Keratinocyte (primary cell): ENCODE results near the gene RNF5. TPM values are rescaled to one million over a fixed set of nuclear protein-coding genes. Genes with fewer than 3 reads are reported as not detected.

Experiments used
- DNase-seq: peaks from one replicate; pipeline ENCODE4 v3.0.0-alpha.2; 2011; ENCODE audit warnings: low read depth, missing footprints, low spot score
- FAIRE-seq: peaks from 2 replicates; lab custom pipeline; 2011; peaks lifted over from hg19 to GRCh38; lab: Jason Lieb, UNC
- H2AFZ ChIP-seq: 2 replicates; pipeline ENCODE4 v1.6.0; 2012; ENCODE audit warnings: low read length, control low read depth, inconsistent platforms; ENCODE audit not compliant: control insufficient read depth
- H3K27ac ChIP-seq: 2 replicates; pipeline ENCODE4 v1.5.1; 2011; ENCODE audit warnings: low read length; ENCODE audit not compliant: control insufficient read depth, insufficient read depth
- H3K27me3 ChIP-seq: 3 replicates; pipeline ENCODE4 v1.6.0; 2011; ENCODE audit warnings: low read length; ENCODE audit not compliant: control insufficient read depth, insufficient read depth; ENCODE audit errors: extremely low read depth
- H3K36me3 ChIP-seq, 2 experiments: 2 replicates in 1 of 2; 3 replicates in 1 of 2; pipeline ENCODE4 v1.5.1; 2011; ENCODE audit warnings: low read length in 2 of 2, mild to moderate bottlenecking in 1 of 2; ENCODE audit not compliant: control insufficient read depth in 2 of 2, insufficient read depth in 2 of 2; ENCODE audit errors: extremely low read depth in 1 of 2
- H3K4me1 ChIP-seq: 3 replicates; pipeline ENCODE4 v1.5.1; 2011; ENCODE audit warnings: low read length; ENCODE audit not compliant: control insufficient read depth, insufficient read depth; ENCODE audit errors: extremely low read depth
- H3K4me2 ChIP-seq: 3 replicates; pipeline ENCODE4 v1.6.0; 2011; ENCODE audit warnings: low read depth, low read length; ENCODE audit not compliant: control insufficient read depth, insufficient read depth; ENCODE audit errors: extremely low read depth
- H3K4me3 ChIP-seq, 3 experiments: fragments of 200-600 bp in 1 of 3; sonication (generic) in 1 of 3; 2 replicates in 2 of 3; 3 replicates in 1 of 3; pipeline ENCODE4 v1.5.1; 2011 to 2016; ENCODE audit warnings: low read length in 3 of 3, mild to moderate bottlenecking in 3 of 3, control low read depth in 2 of 3, inconsistent platforms in 1 of 3, low read depth in 1 of 3, mixed read lengths in 1 of 3, mixed run types in 1 of 3, moderate library complexity in 1 of 3; ENCODE audit not compliant: control insufficient read depth in 2 of 3, insufficient read depth in 2 of 3; ENCODE audit errors: extremely low read depth in 1 of 3
- H3K79me2 ChIP-seq: 2 replicates; pipeline ENCODE4 v1.6.0; 2012; ENCODE audit warnings: low read length; ENCODE audit not compliant: control insufficient read depth, insufficient read depth
- H3K9ac ChIP-seq: 3 replicates; pipeline ENCODE4 v1.6.0; 2011; ENCODE audit warnings: low read length; ENCODE audit not compliant: control insufficient read depth, insufficient read depth; ENCODE audit errors: extremely low read depth
- H3K9me1 ChIP-seq: 3 replicates; pipeline ENCODE4 v1.6.0; 2011; ENCODE audit warnings: low read length; ENCODE audit not compliant: control insufficient read depth, insufficient read depth; ENCODE audit errors: extremely low read depth
- H3K9me3 ChIP-seq: 2 replicates; pipeline ENCODE4 v1.5.1; 2012; ENCODE audit warnings: low read depth, low read length; ENCODE audit not compliant: control insufficient read depth
- H4K20me1 ChIP-seq: 3 replicates; pipeline ENCODE4 v1.6.0; 2011; ENCODE audit warnings: low read length; ENCODE audit not compliant: control insufficient read depth, insufficient read depth; ENCODE audit errors: extremely low read depth
- EZH2 ChIP-seq: IDR thresholded peaks from one replicate; pipeline ENCODE4 v1.6.1; 2012; ENCODE audit warnings: inconsistent platforms, mild to moderate bottlenecking, low read length, moderate library complexity
- dilution Hi-C: fragments of 300-500 bp; cut with MboI; formaldehyde crosslinking; loops from one replicate; pipeline ENCODE4 v1.7.0; 2020; ENCODE audit warnings: low sequenced_read_pairs; ENCODE audit not compliant: extremely low pct_ligation_motif_present
- polyA plus RNA-seq, 5 experiments: library from polyadenylated mRNA; depleted of rRNA in 3 of 5; stranded (reverse) in 3 of 5; stranded (forward) in 1 of 5; unstranded in 1 of 5; fragments of >200 nt; gene quantifications; 1 replicate in 1 of 5; 2 replicates in 3 of 5; 3 replicates in 1 of 5; pipeline versions ENCODE4 v1.2.1 to v1.2.3, GENCODE V29; 2011 to 2012; ENCODE audit warnings: missing spikeins in 2 of 5, low read depth in 1 of 5, low replicate concordance in 1 of 5
- TF ChIP-seq, protein P1 (sequence below), 3 experiments: IDR thresholded peaks in 1 of 3; conservative IDR thresholded peaks in 1 of 3; optimal IDR thresholded peaks in 1 of 3; 2 replicates in 2 of 3; 3 replicates in 1 of 3; pipeline versions ENCODE3 to v1.5.1; 2011; ENCODE audit warnings: low read length in 3 of 3, mild to moderate bottlenecking in 3 of 3, moderate library complexity in 2 of 3, control low read depth in 1 of 3, inconsistent platforms in 1 of 3; ENCODE audit not compliant: insufficient read depth in 2 of 3; ENCODE audit errors: extremely low read depth in 1 of 3

The RNF5 gene
- polyA plus RNA-seq, 1 donor (not counting 4 experiments of a cell fraction or from before 2014, with no cell fraction given): 33.2 TPM

GRCh38 chr6:32181915-32182529 is 3.8 kb downstream of the RNF5 start:
- H3K27ac ChIP-seq: no peak overlapping the region
- no peaks in the 10 kb centered on the region for H4K20me1 ChIP-seq
- H3K27me3 ChIP-seq: no peaks in the 10 kb centered on the region
- no peak for TF ChIP-seq EZH2
- TF ChIP-seq, protein P1, sequence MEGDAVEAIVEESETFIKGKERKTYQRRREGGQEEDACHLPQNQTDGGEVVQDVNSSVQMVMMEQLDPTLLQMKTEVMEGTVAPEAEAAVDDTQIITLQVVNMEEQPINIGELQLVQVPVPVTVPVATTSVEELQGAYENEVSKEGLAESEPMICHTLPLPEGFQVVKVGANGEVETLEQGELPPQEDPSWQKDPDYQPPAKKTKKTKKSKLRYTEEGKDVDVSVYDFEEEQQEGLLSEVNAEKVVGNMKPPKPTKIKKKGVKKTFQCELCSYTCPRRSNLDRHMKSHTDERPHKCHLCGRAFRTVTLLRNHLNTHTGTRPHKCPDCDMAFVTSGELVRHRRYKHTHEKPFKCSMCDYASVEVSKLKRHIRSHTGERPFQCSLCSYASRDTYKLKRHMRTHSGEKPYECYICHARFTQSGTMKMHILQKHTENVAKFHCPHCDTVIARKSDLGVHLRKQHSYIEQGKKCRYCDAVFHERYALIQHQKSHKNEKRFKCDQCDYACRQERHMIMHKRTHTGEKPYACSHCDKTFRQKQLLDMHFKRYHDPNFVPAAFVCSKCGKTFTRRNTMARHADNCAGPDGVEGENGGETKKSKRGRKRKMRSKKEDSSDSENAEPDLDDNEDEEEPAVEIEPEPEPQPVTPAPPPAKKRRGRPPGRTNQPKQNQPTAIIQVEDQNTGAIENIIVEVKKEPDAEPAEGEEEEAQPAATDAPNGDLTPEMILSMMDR (optimal IDR thresholded peaks at IDR 0.05 in 1 of 3, IDR thresholded peaks at IDR 0.05 in 1 of 3, conservative IDR thresholded peaks at IDR 0.05 in 1 of 3; ENCODE audit: extremely low read depth in 1 of 3, insufficient read depth in 2 of 3, low read length in 3 of 3): no peak
- H2AFZ ChIP-seq: no peak overlapping the region
- peaks cover 7% of the 10 kb centered on the region for H3K79me2 ChIP-seq
- H3K4me2 ChIP-seq: no peak overlapping the region
- H3K36me3 ChIP-seq: peaks cover 13 to 14% of the 10 kb centered on the region in 2 experiments
- peaks cover 10% of the 10 kb centered on the region for H3K4me1 ChIP-seq
- no peak overlapping the region for H3K4me3 ChIP-seq
- no peak for FAIRE-seq
- H3K9ac ChIP-seq: no peak overlapping the region
- H3K9me1 ChIP-seq: no peaks in the 10 kb centered on the region
- dilution Hi-C loops: no loop called here
- H3K9me3 ChIP-seq: no peaks in the 10 kb centered on the region
- DNase-seq: no peak

- H3K4me1 ChIP-seq: peaks cover 6% of the 10 kb centered on the region
- FAIRE-seq (no peak), DNase-seq (no peak)
- H4K20me1 ChIP-seq: no peaks in the 10 kb centered on the region
- dilution Hi-C loops: no loop called here
- H2AFZ ChIP-seq: no peak overlapping the region
- H3K4me3 ChIP-seq: no peak overlapping the region
- no peaks in the 10 kb centered on the region for H3K27me3 ChIP-seq
- no peaks in the 10 kb centered on the region for H3K9me3 ChIP-seq
- H3K36me3 ChIP-seq: peaks cover 18 to 19% of the 10 kb centered on the region in 2 experiments
- TF ChIP-seq, protein P1 (optimal IDR thresholded peaks at IDR 0.05 in 1 of 3, IDR thresholded peaks at IDR 0.05 in 1 of 3, conservative IDR thresholded peaks at IDR 0.05 in 1 of 3; ENCODE audit: extremely low read depth in 1 of 3, insufficient read depth in 2 of 3, low read length in 3 of 3): no peak
- no peak for TF ChIP-seq EZH2
- no peak overlapping the region for H3K27ac ChIP-seq
- H3K4me2 ChIP-seq: no peak overlapping the region
- H3K79me2 ChIP-seq: peaks cover 7% of the 10 kb centered on the region
- no peaks in the 10 kb centered on the region for H3K9me1 ChIP-seq
- no peak overlapping the region for H3K9ac ChIP-seq
Measured at GRCh38 chr6:32182555-32182981, 4.4 kb downstream of the RNF5 start.
